NCI-H524 treated with DMSO at 0.1 percent for 48 hours (cell line): Measurements from ENCODE around the gene TTC27.
"Not testable (repeated sequence)": the region's sequence is repeated elsewhere in the genome, so short reads cannot be mapped to it uniquely, and the experiment has no call there.

Experiments
- DNase-seq: peaks from one replicate; lab custom pipeline; 2025; lab: John Stamatoyannopoulos, UW

Gene TTC27

GRCh38 chr2:32627814-32628579 lies at the start of gene TTC27:
TTC27 (plus strand) TSS chr2:32628050; CDS start chr2:32628293, 243 bp downstream.
- peak; percentile 64 for DNase-seq

GRCh38 chr2:32591669-32592463 lies 36.0 kb upstream of the TTC27 start:
- peak; percentile 17 for DNase-seq

GRCh38 chr2:32594573-32594972 lies 33.3 kb upstream of the TTC27 start:
- no peak for DNase-seq

GRCh38 chr2:32611366-32611765 lies 16.5 kb upstream of the TTC27 start:
- DNase-seq = no peak

- DNase-seq = no peak
These were observed 16.1 kb upstream of the TTC27 start for GRCh38 chr2:32611771-32612170.

GRCh38 chr2:32614084-32614483 lies 13.8 kb upstream of the TTC27 start:
- no peak for DNase-seq

GRCh38 chr2:32617599-32618189 lies 10.2 kb upstream of the TTC27 start:
- no peak for DNase-seq

- no peak for DNase-seq
These were observed 5.1 kb upstream of the TTC27 start for GRCh38 chr2:32622570-32623310.

- no peak for DNase-seq
These were observed 4.5 kb upstream of the TTC27 start for GRCh38 chr2:32623311-32623706.

- DNase-seq = no peak
These were observed 3.0 kb upstream of the TTC27 start for GRCh38 chr2:32624812-32625211.

GRCh38 chr2:32626639-32627221 lies 1.1 kb upstream of the TTC27 start:
- no peak for DNase-seq

- DNase-seq = no peak
These were observed 423 bp upstream of the TTC27 start for GRCh38 chr2:32627441-32627813.

GRCh38 chr2:32632089-32632488 lies 4.2 kb downstream of the TTC27 start:
- no peak for DNase-seq

- no peak for DNase-seq
These were observed 5.2 kb downstream of the TTC27 start for GRCh38 chr2:32633040-32633439.

- not testable (repeated sequence) for DNase-seq
These were observed 10.7 kb downstream of the TTC27 start for GRCh38 chr2:32638548-32638947.

- DNase-seq = no peak
These were observed 13.3 kb downstream of the TTC27 start for GRCh38 chr2:32641180-32641579.

GRCh38 chr2:32647180-32647651 lies 19.4 kb downstream of the TTC27 start:
- DNase-seq = no peak

- no peak for DNase-seq
These were observed 24.8 kb downstream of the TTC27 start for GRCh38 chr2:32652555-32653209.

GRCh38 chr2:32656069-32656468 lies 28.2 kb downstream of the TTC27 start:
- no peak for DNase-seq

- no peak for DNase-seq
These were observed 36.0 kb downstream of the TTC27 start for GRCh38 chr2:32663864-32664263.

- no peak for DNase-seq
These were observed 38.9 kb downstream of the TTC27 start for GRCh38 chr2:32666704-32667103.
